ENCODE data around the gene EEF1B2. TPM values are rescaled to one million over a fixed set of nuclear protein-coding genes. Genes with fewer than 3 reads are reported as not detected.
"Not testable (repeated sequence)": the region's sequence is repeated elsewhere in the genome, so short reads cannot be mapped to it uniquely, and the experiment has no call there.

EEF1B2 gene
- polyA plus RNA-seq, 5 donors: 706 to 976 (median 734) TPM

DNA sequence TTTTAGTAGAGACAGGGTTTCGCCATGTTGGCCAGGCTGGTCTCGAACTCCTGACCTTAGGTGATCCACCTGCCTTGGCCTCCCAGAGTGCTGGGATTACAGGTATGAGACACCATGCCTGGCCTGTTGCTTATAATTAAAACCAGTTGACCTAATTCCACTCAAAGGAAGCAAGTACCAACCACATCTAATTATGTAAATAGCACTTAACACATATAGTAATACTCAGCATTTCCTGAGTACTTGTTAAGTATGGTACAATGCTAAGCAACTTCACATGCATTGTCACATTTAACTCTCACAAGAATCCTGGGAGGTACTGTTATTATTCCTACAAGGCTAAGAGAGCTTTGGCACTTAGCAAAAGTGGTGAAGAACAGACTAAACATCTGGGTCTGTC lies 47.6 kb downstream of the EEF1B2 start:
- not testable (repeated sequence) for DNase-seq

GRCh38 chr2:206208900-206209299 lies 49.2 kb downstream of the EEF1B2 start:
- DNase-seq: no peak

- no peak for DNase-seq
These were observed 52.1 kb downstream of the EEF1B2 start for GRCh38 chr2:206211657-206212255.

Other genes starting within 250 kb of the EEF1B2 start
- 10 to 100 TPM in 3 of 5 donors, 1 to 10 TPM in 2; 7.7 to 12.1 (median 11.3) TPM for gene INO80D, start 73.7 kb upstream of the EEF1B2 start, polyA plus RNA-seq (ENCODE audit: insufficient read depth in 1 of 5, insufficient read length in 5 of 5, low replicate concordance in 1 of 5)
- gene NDUFS1, start 451 bp upstream of the EEF1B2 start, polyA plus RNA-seq (ENCODE audit: insufficient read depth in 1 of 5, insufficient read length in 5 of 5, low replicate concordance in 1 of 5): 10 to 100 TPM; 39.3 to 60.7 (median 54.8) TPM
- 1 to 10 TPM; 3.0 to 8.5 (median 7.8) TPM for gene ZDBF2, start 114.8 kb downstream of the EEF1B2 start, polyA plus RNA-seq (ENCODE audit: insufficient read depth in 1 of 5, insufficient read length in 5 of 5, low replicate concordance in 1 of 5)

All from right lung (tissue), 5 donors.